Immature natural killer cell (primary cell): Measurements from ENCODE around the gene PTPMT1. TPM values are rescaled to one million over a fixed set of nuclear protein-coding genes. Genes with fewer than 3 reads are reported as not detected.

Experiments
- DNase-seq, 3 donors: peaks; one replicate each; pipeline ENCODE4 v3.0.0; 2022; ENCODE audit warnings: mixed read lengths in 1 of 3
- H3K27ac Mint-ChIP-seq, 6 donors: one replicate each; pipeline ENCODE4 v1.8.0; 2020; ENCODE audit warnings: mixed read lengths in 6 of 6, mild to moderate bottlenecking in 5 of 6, inconsistent platforms in 4 of 6, moderate library complexity in 3 of 6
- H3K27me3 Mint-ChIP-seq, 3 donors: one replicate each; pipeline ENCODE4 v1.8.0; 2020 to 2021; ENCODE audit warnings: low read depth in 3 of 3, mild to moderate bottlenecking in 3 of 3, mixed read lengths in 3 of 3, moderate library complexity in 3 of 3, inconsistent platforms in 1 of 3
- H3K36me3 Mint-ChIP-seq, 3 donors: one replicate each; pipeline ENCODE4 v1.8.0; 2020; ENCODE audit warnings: mixed read lengths in 3 of 3, inconsistent platforms in 2 of 3, mild to moderate bottlenecking in 2 of 3
- H3K4me1 Mint-ChIP-seq, 2 donors: one replicate each; pipeline ENCODE4 v1.8.0; 2020; ENCODE audit warnings: inconsistent platforms in 2 of 2, mild to moderate bottlenecking in 2 of 2, mixed read lengths in 2 of 2, moderate library complexity in 1 of 2
- H3K4me3 Mint-ChIP-seq, 5 donors: one replicate each; pipeline ENCODE4 v1.8.0; 2020; ENCODE audit warnings: mild to moderate bottlenecking in 5 of 5, mixed read lengths in 5 of 5, inconsistent platforms in 3 of 5, moderate library complexity in 3 of 5
- H3K9me3 Mint-ChIP-seq, 6 donors: one replicate each; pipeline ENCODE4 v1.8.0; 2020; ENCODE audit warnings: mild to moderate bottlenecking in 6 of 6, mixed read lengths in 6 of 6, inconsistent platforms in 4 of 6, moderate library complexity in 3 of 6
- polyA plus RNA-seq, 3 donors: library from polyadenylated mRNA; unstranded; fragments of 300-500 nt; fragmentation: Illumina TruSeq; gene quantifications; one replicate each; pipeline ENCODE4 v1.2.3, GENCODE V29; 2021

Gene PTPMT1
- polyA plus RNA-seq, 3 donors from 2014 or later, result 62.2 to 117 (median 80.2) TPM

DNA sequence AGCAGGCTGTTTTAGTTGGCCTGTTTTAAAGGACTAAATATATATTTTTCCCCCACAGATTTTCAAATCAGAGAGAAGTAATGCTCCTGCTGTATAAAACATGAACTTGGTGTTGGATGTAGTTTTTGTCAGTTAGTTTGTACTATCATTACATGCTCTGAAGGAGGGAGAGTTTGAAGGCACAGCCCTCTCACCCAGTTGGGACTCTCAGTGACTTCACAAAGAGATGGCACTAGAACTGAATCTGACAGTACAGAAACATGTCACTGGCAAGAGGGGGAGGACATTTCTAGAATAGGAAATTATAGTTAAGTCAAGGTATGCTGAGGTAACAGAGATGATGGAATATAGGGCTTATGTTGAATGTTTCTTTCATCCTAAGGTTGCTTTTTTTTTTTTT, 49.9 kb downstream of the PTPMT1 start:
- no peak for DNase-seq
- no peaks in the 10 kb centered on the region for H3K9me3 Mint-ChIP-seq
- peaks cover 18 to 23% of the 10 kb centered on the region in 2 donors for H3K4me1 Mint-ChIP-seq
- no peak overlapping the region for H3K27ac Mint-ChIP-seq
- H3K36me3 Mint-ChIP-seq, result peaks cover 9 to 40% (median 22%) of the 10 kb centered on the region in 3 donors
- peak overlapping the region in 3 of 5 donors; percentile 73 to 90 (median 87) for H3K4me3 Mint-ChIP-seq
- peaks cover 4 to 13% (median 8%) of the 10 kb centered on the region in 3 donors for H3K27me3 Mint-ChIP-seq

DNA sequence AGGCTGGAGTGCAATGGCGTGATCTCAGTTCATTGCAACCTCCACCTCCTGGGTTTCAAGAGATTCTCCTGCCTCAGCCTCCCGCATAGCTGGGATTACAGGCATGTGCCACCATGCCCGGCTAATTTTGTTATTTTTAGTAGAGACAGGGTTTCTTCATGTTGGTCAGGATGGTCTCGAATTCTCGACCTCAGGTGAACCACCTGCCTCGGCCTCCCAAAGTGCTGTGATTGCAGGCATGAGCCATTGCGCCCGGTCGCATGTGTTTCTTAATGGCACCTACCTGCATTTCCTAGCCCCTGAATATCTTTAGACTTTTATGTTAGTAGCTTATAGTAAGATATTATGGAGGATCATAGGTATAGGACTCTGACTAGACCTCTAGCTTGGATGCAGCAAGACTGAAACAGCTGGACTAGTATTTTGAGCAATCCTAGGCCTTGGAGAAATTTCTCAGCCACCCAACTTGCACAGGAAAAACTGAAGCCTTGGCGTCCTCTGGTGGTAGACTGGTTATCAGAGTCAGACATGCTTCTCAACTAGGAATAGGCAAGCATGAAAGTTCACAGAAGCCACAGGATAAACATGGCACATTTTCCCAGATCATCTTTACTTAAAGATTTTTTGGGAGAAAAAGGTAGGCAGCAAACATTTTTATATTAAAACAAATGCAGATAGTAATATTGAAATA, 51.5 kb downstream of the PTPMT1 start:
- H3K27ac Mint-ChIP-seq, result no peak overlapping the region
- H3K4me3 Mint-ChIP-seq, result peak overlapping the region; percentile 15 to 90 (median 76)
- peaks cover 18 to 23% of the 10 kb centered on the region in 2 donors for H3K4me1 Mint-ChIP-seq
- peak in 1 of 3 donors; percentile 9 for DNase-seq
- no peaks in the 10 kb centered on the region for H3K9me3 Mint-ChIP-seq
- peaks cover 4 to 10% (median 8%) of the 10 kb centered on the region in 3 donors for H3K27me3 Mint-ChIP-seq
- H3K36me3 Mint-ChIP-seq, result peaks cover 13 to 31% (median 20%) of the 10 kb centered on the region in 3 donors

DNA sequence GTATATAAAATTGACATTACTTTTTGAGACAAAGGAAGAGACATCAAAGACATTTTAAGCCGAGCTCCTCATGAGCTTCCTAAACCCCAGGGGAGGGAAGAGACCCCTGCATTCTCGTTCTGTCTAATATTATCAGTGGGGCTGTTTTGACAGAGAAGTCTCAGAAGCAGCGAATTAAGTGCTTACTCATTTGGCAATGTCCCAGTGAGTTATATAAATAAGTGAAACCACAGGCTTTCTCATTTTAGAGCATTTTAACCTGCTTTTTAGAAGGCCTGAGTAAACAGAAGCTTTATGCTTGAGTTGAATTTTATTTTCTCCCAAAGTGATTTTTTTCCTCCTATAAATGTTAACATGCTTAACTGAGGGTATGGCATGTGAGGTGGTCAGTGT, 52.0 kb downstream of the PTPMT1 start:
- Mint-ChIP-seq H3K27ac (no peak overlapping the region), H3K4me3 (peak overlapping the region in 1 of 5 donors; percentile 4), H3K36me3 (peaks cover 18 to 37% (median 26%) of the 10 kb centered on the region in 3 donors), H3K27me3 (peaks cover 4 to 10% (median 8%) of the 10 kb centered on the region in 3 donors), H3K9me3 (no peaks in the 10 kb centered on the region), H3K4me1 (peaks cover 18 to 23% of the 10 kb centered on the region in 2 donors)
- no peak for DNase-seq

DNA sequence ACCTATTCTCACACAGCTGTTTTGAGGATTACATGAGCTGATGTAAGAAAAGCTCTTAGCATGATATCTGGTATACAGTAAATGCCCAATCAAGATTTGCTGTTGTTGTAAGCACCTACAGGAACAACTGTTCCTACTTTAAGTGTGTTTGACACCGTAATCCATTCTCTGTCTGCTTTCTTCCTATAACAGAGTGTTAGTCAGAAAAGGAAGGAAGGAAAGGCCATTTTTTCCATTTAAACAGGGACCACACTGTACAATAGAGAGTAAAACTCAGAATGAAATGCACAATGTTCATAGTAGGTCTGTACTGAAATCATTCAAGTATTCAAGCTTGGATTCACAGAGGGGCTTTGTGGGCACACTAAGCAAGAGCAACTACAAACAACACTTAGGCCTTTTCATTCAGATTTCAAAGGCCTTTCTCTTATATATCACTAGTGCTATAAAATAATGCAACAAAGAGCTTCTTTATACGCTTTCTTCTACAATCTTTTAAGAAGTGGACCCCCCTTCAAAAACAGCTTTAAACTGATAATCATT, 55.5 kb downstream of the PTPMT1 start:
- Mint-ChIP-seq H3K27me3 (peaks cover 2 to 4% (median 4%) of the 10 kb centered on the region in 3 donors), H3K9me3 (no peaks in the 10 kb centered on the region), H3K36me3 (peaks cover 27 to 48% (median 36%) of the 10 kb centered on the region in 3 donors), H3K27ac (no peak overlapping the region), H3K4me1 (peaks cover 11 to 14% of the 10 kb centered on the region in 2 donors), H3K4me3 (no peak overlapping the region)
- DNase-seq, result no peak

Other genes with a start within 250 kb of the PTPMT1 start
- gene MYBPC3, start 212.9 kb upstream of the PTPMT1 start, polyA plus RNA-seq, result not detected
- gene SPI1, start 187.1 kb upstream of the PTPMT1 start, polyA plus RNA-seq, result 1 to 10 TPM in 2 of 3 donors, under 1 TPM in 1; 0.95 to 3.6 (median 2.3) TPM
- 10 to 100 TPM; 22.1 to 33.2 (median 27.7) TPM for gene SLC39A13, start 157.0 kb upstream of the PTPMT1 start, polyA plus RNA-seq
- 100 to 1,000 TPM; 157 to 207 (median 184) TPM for gene PSMC3, start 139.2 kb upstream of the PTPMT1 start, polyA plus RNA-seq
- not detected for gene RAPSN, start 116.5 kb upstream of the PTPMT1 start, polyA plus RNA-seq
- gene CELF1, start 12.5 kb upstream of the PTPMT1 start, polyA plus RNA-seq, result 10 to 100 TPM; 21.0 to 58.1 (median 35.5) TPM
- gene KBTBD4, start 13.4 kb downstream of the PTPMT1 start, polyA plus RNA-seq, result 10 to 100 TPM; 40.2 to 60.8 (median 49.1) TPM
- gene NDUFS3, start 13.5 kb downstream of the PTPMT1 start, polyA plus RNA-seq, result 100 to 1,000 TPM; 108 to 157 (median 143) TPM
- not detected for gene FAM180B, start 21.1 kb downstream of the PTPMT1 start, polyA plus RNA-seq
- under 1 TPM in 1 of 3 donors, not detected in 2; 0.24 TPM for gene C1QTNF4, start 28.8 kb downstream of the PTPMT1 start, polyA plus RNA-seq
- gene MTCH2, start 77.0 kb downstream of the PTPMT1 start, polyA plus RNA-seq, result 10 to 100 TPM; 66.9 to 86.2 (median 73.8) TPM
- gene AGBL2, start 149.8 kb downstream of the PTPMT1 start, polyA plus RNA-seq, result 1 to 10 TPM; 1.1 to 4.3 (median 1.9) TPM
- gene FNBP4, start 201.7 kb downstream of the PTPMT1 start, polyA plus RNA-seq, result 10 to 100 TPM; 12.6 to 35.9 (median 23.6) TPM